ENCODE measurements around the gene SOAT2. TPM values are rescaled to one million over a fixed set of nuclear protein-coding genes. Genes with fewer than 3 reads are reported as not detected.
"Not testable (repeated sequence)": the region's sequence is repeated elsewhere in the genome, so short reads cannot be mapped to it uniquely, and the experiment has no call there.

SOAT2 gene
- total RNA-seq, 1 donor from 2014 or later: not detected

DNA sequence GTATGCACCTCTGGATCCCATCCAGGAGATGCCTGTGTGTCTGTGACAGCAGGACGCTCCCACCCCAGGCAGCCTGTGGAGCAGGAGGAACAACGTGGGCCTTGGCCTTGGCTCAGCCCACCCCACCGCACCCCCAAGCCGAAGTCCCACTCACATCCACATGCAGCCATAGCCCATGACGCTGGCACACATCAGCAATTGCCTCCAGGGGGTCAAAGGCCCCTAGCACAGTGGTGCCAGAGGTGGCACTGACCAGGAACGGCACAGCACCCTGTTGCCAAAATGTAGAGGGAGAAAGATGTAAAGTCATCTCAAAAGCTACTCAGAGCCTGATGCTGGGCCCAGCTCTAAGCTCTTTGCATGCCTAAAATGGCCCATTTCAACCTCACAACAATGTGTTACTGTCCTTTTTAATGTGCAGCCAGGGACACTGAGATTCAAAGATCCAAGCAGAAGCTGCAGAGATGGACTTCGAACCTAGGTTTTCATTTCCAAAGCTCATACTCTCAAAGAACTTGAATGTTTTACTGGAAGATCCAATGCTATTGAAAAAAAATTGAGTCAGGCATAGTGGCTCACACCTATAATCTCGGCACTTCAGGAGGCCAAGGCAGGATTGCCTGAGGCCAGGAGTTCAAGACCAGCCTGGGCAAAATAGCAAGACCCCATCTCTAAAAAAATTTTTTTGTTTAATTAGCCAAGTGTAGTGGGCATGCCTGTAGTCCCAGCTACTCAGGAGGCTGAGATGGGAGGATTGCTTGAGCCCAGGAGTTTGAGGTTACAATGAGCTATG lies 58.0 kb downstream of the SOAT2 start:
- intact Hi-C loops (cut with micrococcal nuclease): no loop called here
- no peak overlapping the region for H3K27ac Mint-ChIP-seq
- no peak overlapping the region for H3K4me3 Mint-ChIP-seq
- H3K4me1 Mint-ChIP-seq (ENCODE audit: low read depth): peaks cover 10% of the 10 kb centered on the region
- H3K36me3 Mint-ChIP-seq (ENCODE audit: low read depth): no peaks in the 10 kb centered on the region
- H3K9me3 Mint-ChIP-seq: no peaks in the 10 kb centered on the region
- no peaks in the 10 kb centered on the region for H3K27me3 Mint-ChIP-seq (ENCODE audit: insufficient read depth)
- no peak for DNase-seq (ENCODE audit: low spot score)

DNA sequence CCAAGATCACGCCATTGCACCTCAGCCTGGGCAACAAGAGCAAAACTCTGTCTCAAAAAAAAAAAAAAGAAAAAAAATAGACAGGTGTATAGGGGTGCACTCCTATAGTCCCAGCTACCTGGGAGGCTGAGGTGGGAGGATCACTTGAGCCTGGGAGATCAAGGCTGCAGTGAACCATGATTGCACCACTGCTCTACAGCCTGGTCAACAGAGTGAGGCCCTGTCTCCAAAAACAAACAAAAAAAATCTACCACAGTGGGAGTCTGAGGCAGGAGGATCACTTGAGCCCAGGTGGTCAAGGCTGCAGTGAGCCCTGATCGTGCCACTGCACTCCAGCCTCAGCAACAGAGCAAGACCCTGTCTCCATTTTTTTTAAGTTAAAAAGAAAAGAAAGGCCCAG lies 59.7 kb downstream of the SOAT2 start:
- H3K4me1 Mint-ChIP-seq (ENCODE audit: low read depth): peaks cover 10% of the 10 kb centered on the region
- H3K4me3 Mint-ChIP-seq; H3K9me3 Mint-ChIP-seq; DNase-seq (ENCODE audit: low spot score); intact Hi-C loops (cut with micrococcal nuclease); H3K27me3 Mint-ChIP-seq (ENCODE audit: insufficient read depth); H3K36me3 Mint-ChIP-seq (ENCODE audit: low read depth); H3K27ac Mint-ChIP-seq: not testable (repeated sequence)

DNA sequence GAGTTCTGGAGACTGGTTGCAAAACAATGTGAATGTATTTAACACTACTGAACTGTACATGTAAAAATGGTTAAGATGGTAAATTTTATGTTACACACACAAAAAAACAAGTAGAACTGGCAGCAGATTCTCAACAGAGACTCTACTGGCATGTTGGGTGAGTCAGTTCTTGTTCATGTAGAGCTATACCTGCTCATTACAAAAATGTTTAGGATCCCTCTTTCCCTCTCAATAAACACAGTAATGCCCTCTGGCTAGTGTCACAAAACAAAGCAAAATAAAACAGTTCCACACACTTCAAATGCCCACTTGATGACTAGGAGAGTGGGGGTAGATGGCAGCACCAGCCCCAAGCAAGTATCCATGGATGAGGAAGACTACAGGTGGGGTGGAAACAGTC lies 63.6 kb downstream of the SOAT2 start:
- DNase-seq (ENCODE audit: low spot score): no peak
- Mint-ChIP-seq H3K27ac (no peak overlapping the region), H3K9me3 (no peaks in the 10 kb centered on the region), H3K4me1 (ENCODE audit: low read depth) (no peaks in the 10 kb centered on the region), H3K4me3 (no peak overlapping the region), H3K36me3 (ENCODE audit: low read depth) (peaks cover 13% of the 10 kb centered on the region), H3K27me3 (ENCODE audit: insufficient read depth) (no peaks in the 10 kb centered on the region)
- intact Hi-C loops (cut with micrococcal nuclease): no loop called here

DNA sequence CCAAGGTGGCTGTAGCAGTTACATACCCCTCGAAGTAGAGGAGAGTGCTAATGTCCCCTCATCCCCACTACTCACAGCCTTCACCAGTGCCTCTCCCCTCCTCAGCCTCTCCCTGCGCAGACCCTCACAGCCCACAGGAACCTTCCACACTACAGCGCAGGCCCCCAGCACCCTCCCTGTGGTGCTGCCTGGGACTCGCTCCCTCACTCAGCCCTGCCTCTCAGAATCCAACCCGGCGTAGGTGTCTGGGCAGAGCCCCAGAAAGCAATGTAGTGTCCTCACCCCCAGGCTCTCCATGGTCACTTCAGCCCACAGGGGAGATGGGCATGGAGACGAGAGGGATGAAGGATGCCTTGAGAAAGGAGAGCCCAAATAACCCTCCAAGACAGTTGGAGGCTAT lies 66.4 kb downstream of the SOAT2 start:
- Mint-ChIP-seq H3K4me1 (ENCODE audit: low read depth) (no peaks in the 10 kb centered on the region), H3K36me3 (ENCODE audit: low read depth) (peaks cover 13% of the 10 kb centered on the region), H3K9me3 (no peaks in the 10 kb centered on the region), H3K4me3 (no peak overlapping the region), H3K27me3 (ENCODE audit: insufficient read depth) (no peaks in the 10 kb centered on the region), H3K27ac (no peak overlapping the region)
- intact Hi-C loops (cut with micrococcal nuclease): no loop called here
- no peak for DNase-seq (ENCODE audit: low spot score)

DNA sequence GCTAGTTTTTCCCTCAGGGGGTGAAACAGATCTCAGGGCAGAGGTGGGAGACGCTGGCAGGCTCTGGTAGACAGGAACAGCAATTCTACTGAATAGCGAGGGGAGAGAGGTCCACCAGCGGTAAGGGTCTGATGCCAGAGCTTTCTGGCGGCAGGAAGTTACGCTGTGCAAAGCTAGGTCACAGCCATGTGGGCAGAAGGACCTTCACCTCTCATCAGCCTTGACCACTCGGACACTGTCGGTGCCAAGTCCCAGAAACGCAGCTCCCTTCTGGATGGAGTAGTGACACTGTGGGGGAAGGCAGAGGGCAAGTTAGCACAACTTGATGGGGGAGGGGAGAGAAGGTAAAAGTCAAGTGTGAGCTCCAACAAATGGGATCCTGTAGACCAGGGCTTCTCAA lies 66.9 kb downstream of the SOAT2 start:
- no peak overlapping the region for H3K4me3 Mint-ChIP-seq
- no peaks in the 10 kb centered on the region for H3K27me3 Mint-ChIP-seq (ENCODE audit: insufficient read depth)
- peaks cover 13% of the 10 kb centered on the region for H3K36me3 Mint-ChIP-seq (ENCODE audit: low read depth)
- no peaks in the 10 kb centered on the region for H3K9me3 Mint-ChIP-seq
- H3K4me1 Mint-ChIP-seq (ENCODE audit: low read depth): peaks cover 4% of the 10 kb centered on the region
- no peak for DNase-seq (ENCODE audit: low spot score)
- H3K27ac Mint-ChIP-seq: no peak overlapping the region
- intact Hi-C loops (cut with micrococcal nuclease): no loop called here

DNA sequence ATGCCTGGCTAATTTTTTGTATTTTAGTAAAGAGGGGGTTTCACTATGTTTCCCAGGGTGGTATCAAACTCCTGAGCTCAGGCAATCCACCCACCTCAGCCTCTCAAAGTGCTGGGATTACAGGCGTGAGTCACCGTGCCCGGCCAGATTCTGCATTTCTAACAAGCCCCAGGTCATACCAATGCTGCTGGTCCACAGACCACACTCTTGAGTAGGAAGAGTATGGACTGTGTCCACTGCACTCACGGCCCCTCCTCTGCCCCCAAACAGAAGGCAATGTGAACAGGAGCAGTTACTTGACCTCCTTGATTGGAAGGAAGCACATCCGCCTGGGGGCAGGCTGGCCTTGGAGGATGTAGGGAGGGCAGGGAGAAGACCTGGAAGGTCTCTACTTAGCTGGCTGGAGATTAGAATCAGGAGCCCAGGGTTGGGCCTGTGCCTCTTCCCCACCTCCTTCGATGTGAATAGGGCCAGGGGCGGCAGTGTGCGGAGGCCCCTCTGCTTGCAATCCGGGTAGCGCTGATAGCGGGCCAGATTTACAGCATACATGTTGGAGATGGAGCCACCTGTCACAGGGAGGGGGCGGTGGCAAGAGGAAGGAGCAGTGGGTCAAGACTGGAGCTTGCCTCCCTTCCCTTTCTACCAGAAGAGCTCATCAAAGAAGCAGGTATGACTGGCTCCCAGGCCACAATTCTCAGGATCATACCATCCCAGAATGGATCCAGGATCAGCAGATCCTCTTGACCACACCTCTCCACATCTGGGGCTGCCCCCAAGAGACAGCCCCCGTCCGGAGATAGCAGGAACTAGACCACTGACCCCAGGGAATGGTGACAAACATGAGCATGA lies 67.8 kb downstream of the SOAT2 start:
- peaks cover 12% of the 10 kb centered on the region for H3K4me1 Mint-ChIP-seq (ENCODE audit: low read depth)
- intact Hi-C loops (cut with micrococcal nuclease): no loop called here
- H3K4me3 Mint-ChIP-seq: no peak overlapping the region
- H3K27ac Mint-ChIP-seq: no peak overlapping the region
- DNase-seq (ENCODE audit: low spot score): no peak
- H3K9me3 Mint-ChIP-seq: no peaks in the 10 kb centered on the region
- H3K27me3 Mint-ChIP-seq (ENCODE audit: insufficient read depth): no peaks in the 10 kb centered on the region
- H3K36me3 Mint-ChIP-seq (ENCODE audit: low read depth): peaks cover 13% of the 10 kb centered on the region

DNA sequence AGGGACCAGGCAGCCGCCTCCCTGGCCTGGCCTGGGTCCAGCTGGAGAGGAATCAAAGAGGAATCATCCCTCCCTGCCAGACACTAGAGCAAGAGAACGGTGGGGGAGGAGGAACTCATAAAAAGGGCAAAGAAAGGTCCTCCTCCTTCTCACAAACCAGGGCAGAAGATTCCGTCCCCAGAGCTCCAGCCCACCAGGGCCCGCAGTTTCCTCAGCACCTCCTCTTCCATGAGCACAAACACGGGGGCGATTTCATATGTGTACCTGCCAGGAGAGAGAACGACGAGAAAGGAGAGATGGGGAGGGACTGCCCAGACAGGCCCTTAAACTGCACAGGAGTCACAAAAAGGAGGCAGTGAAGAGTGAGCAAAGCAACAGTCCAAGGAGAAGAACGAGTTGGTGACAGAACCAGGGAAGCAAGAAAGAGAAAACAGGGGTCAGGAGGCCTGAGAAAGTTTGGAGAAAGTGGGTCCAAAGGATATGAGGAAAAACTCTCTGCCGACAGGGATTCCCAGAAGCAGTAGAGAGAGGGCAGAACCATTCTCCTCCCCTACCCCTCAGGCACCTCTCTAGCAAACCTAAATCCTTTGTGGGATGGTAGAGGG lies 68.5 kb downstream of the SOAT2 start:
- DNase-seq (ENCODE audit: low spot score): no peak
- Mint-ChIP-seq H3K36me3 (ENCODE audit: low read depth) (peaks cover 13% of the 10 kb centered on the region), H3K9me3 (no peaks in the 10 kb centered on the region), H3K27ac (no peak overlapping the region), H3K27me3 (ENCODE audit: insufficient read depth) (no peaks in the 10 kb centered on the region), H3K4me3 (no peak overlapping the region), H3K4me1 (ENCODE audit: low read depth) (peaks cover 12% of the 10 kb centered on the region)
- intact Hi-C loops (cut with micrococcal nuclease): no loop called here

DNA sequence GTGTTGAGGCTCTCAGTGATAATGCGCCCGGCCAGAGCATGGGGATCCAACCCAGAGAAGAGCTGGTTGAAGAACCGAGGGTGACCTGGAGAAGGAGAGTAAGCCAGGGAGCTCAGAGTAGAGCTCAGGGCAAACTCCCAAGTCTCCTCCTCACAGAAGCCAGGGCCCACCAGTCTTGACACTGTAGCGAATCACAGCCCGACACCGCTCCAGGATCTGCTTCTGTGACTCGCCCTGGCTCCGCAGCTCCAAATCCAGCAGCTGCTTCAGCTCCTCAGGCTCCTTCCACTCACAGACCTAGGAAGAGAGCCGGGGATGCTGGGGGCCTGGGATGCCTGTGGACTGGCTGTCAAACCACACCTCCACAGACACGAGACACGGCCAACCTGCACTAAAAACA lies 69.1 kb downstream of the SOAT2 start:
- no peak for DNase-seq (ENCODE audit: low spot score)
- no peaks in the 10 kb centered on the region for H3K9me3 Mint-ChIP-seq
- H3K4me3 Mint-ChIP-seq: no peak overlapping the region
- peaks cover 12% of the 10 kb centered on the region for H3K4me1 Mint-ChIP-seq (ENCODE audit: low read depth)
- intact Hi-C loops (cut with micrococcal nuclease): no loop called here
- no peak overlapping the region for H3K27ac Mint-ChIP-seq
- no peaks in the 10 kb centered on the region for H3K27me3 Mint-ChIP-seq (ENCODE audit: insufficient read depth)
- H3K36me3 Mint-ChIP-seq (ENCODE audit: low read depth): peaks cover 12% of the 10 kb centered on the region

DNA sequence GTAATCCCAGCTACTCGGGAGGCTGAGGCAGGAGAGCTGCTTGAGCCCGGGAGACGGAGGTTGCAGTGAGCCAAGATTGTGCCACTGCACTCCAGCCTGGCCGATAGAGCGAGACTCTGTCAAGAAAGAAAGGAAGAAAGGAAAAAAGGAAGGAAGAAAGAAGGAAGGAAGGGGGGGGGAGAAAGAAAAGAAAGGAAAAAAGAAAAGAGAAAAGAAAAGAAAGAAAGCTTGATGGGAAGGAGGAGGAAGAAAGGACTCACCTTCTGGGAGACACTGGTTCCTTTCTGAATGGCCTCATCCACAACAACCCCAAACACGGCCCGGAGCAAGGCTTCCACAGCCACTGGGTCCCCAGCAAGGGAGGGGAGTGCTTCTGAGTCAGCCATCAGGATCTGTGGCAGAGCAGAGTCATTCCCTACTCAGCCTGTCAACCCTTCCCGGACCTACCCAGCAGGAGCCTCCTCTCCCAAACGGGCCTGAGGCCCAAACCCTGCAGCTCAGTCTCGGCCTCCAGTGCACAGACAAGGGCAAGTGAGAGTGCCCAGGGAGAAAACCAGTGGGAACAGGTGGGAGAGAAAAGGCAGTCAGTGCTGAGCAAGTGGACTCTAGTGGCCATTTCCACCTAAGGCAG lies 69.9 kb downstream of the SOAT2 start:
- H3K4me3 Mint-ChIP-seq: no peak overlapping the region
- H3K27me3 Mint-ChIP-seq (ENCODE audit: insufficient read depth): no peaks in the 10 kb centered on the region
- no peak overlapping the region for H3K27ac Mint-ChIP-seq
- peaks cover 12% of the 10 kb centered on the region for H3K4me1 Mint-ChIP-seq (ENCODE audit: low read depth)
- H3K36me3 Mint-ChIP-seq (ENCODE audit: low read depth): peaks cover 12% of the 10 kb centered on the region
- intact Hi-C loops (cut with micrococcal nuclease): no loop called here
- no peak for DNase-seq (ENCODE audit: low spot score)
- no peaks in the 10 kb centered on the region for H3K9me3 Mint-ChIP-seq

Other genes with a start within 250 kb of the SOAT2 start
- gene KRT8, start 198.4 kb upstream of the SOAT2 start, total RNA-seq: 0.23 TPM in 1 of 2 replicates, not detected in the other
- gene KRT18, start 154.4 kb upstream of the SOAT2 start, total RNA-seq: 3.2 and 3.9 TPM in 2 replicates
- gene EIF4B, start 97.0 kb upstream of the SOAT2 start, total RNA-seq: 463 and 473 TPM in 2 replicates
- 2.7 and 3.1 TPM in 2 replicates for gene TNS2, start 53.4 kb upstream of the SOAT2 start, total RNA-seq
- gene SPRYD3, start 24.1 kb upstream of the SOAT2 start, total RNA-seq: 41.2 and 42.6 TPM in 2 replicates
- 0.81 TPM in 1 of 2 replicates, not detected in the other for gene IGFBP6, start 5.8 kb upstream of the SOAT2 start, total RNA-seq
- 48.1 and 52.8 TPM in 2 replicates for gene ZNF740, start 77.2 kb downstream of the SOAT2 start, total RNA-seq
- gene CSAD, start 77.4 kb downstream of the SOAT2 start, total RNA-seq: 21.7 and 22.6 TPM in 2 replicates
- gene ITGB7, start 103.8 kb downstream of the SOAT2 start, total RNA-seq: 258 and 266 TPM in 2 replicates
- gene RARG, start 128.7 kb downstream of the SOAT2 start, total RNA-seq: 58.6 and 61.6 TPM in 2 replicates
- 61.2 and 68.4 TPM in 2 replicates for gene ESPL1, start 164.8 kb downstream of the SOAT2 start, total RNA-seq
- 344 and 350 TPM in 2 replicates for gene PFDN5, start 192.1 kb downstream of the SOAT2 start, total RNA-seq
- gene MYG1, start 196.2 kb downstream of the SOAT2 start, total RNA-seq: 107 and 111 TPM in 2 replicates
- gene AAAS, start 218.1 kb downstream of the SOAT2 start, total RNA-seq: 81.4 and 85.7 TPM in 2 replicates
- gene SP7, start 232.9 kb downstream of the SOAT2 start, total RNA-seq: not detected in 2 replicates

All from activated T-helper 1 cell treated with anti-CD3 and anti-CD28 coated beads, Interleukin-12 subunit alpha, Interleukin-12 subunit beta, Interleukin-2, Interleukin-4 antibody, amounts not matched to agents 30 ng/mL and 10 ng/mL and 1 ng/mL, durations not matched to agents 14 hours and 24 hours and 36 hours (primary cell).